Pancreas (tissue), 10 donors: ENCODE measurements around the gene KATNBL1. TPM values are rescaled to one million over a fixed set of nuclear protein-coding genes. Genes with fewer than 3 reads are reported as not detected.

ENCODE experiments used
- ATAC-seq, 4 donors: fragments of 200-7000 bp; cut with Tn5 transposase; one replicate each; pipeline versions ENCODE4 v1.8.0 to v1.9.1; 2020; ENCODE audit warnings: mild to moderate bottlenecking in 4 of 4, moderate library complexity in 4 of 4
- DNase-seq, 6 donors: peaks; one replicate each; pipeline ENCODE4 v3.0.0-alpha.2; 2020
- FAIRE-seq: peaks from 2 replicates; lab custom pipeline; 2012; peaks lifted over from hg19 to GRCh38; lab: Jason Lieb, UNC
- H3K27ac ChIP-seq, 4 donors: fragments of 200-600 bp; sonication (generic); 1 replicate in 3 of 4; 2 replicates in 1 of 4; pipeline versions ENCODE4 v1.5.0 to v1.8.0; 2020
- H3K27me3 ChIP-seq, 4 donors: fragments of 200-600 bp; one replicate each; pipeline ENCODE4 v1.8.0; 2021
- H3K36me3 ChIP-seq, 3 donors: fragments of 200-600 bp; sonication (generic) in 1 of 3; one replicate each; pipeline versions ENCODE4 v1.5.0 to v1.8.0; 2020 to 2021
- H3K4me1 ChIP-seq, 3 donors: fragments of 200-600 bp; one replicate each; pipeline ENCODE4 v1.8.0; 2021
- H3K4me3 ChIP-seq, 4 donors: fragments of 200-600 bp; sonication (generic) in 2 of 4; one replicate each; pipeline versions ENCODE4 v1.5.0 to v1.8.0; 2020 to 2021
- H3K9me3 ChIP-seq, 4 donors: fragments of 200-600 bp; one replicate each; pipeline ENCODE4 v1.8.0; 2021
- CTCF ChIP-seq, 4 donors: fragments of 200-600 bp; sonication (generic) in 3 of 4; IDR thresholded peaks; one replicate each; pipeline versions ENCODE4 v1.5.0 to v1.8.0; 2021; ENCODE audit warnings: antibody characterized with exemption in 4 of 4
- WGBS, 2 donors: extraction: QIAGEN DNeasy Blood & Tissue Kit; methylation state at CpG; one replicate each; pipeline ENCODE4 v1.1.7; 2013; 5-methylcytosine and 5-hydroxymethylcytosine counted together
- intact Hi-C, 3 donors: fragments of 100-400 bp; cut with DNase I; formaldehyde crosslinking; loops; one replicate each; pipeline versions ENCODE4 v1.11.1 to v1.14.2; 2022
- polyA plus RNA-seq, 2 donors: library from polyadenylated mRNA; stranded (reverse); fragments of 200-250 nt; gene quantifications; one replicate each; pipeline ENCODE4 v1.2.3, GENCODE V29; 2013
- total RNA-seq, 6 donors: library from RNA; stranded (reverse); fragmentation: NEBNext Ultra II Directional in 4 of 6; extraction: Animal tissue kit (Norgen Biotek cat#: 25700) in 4 of 6; gene quantifications; one replicate each; pipeline versions ENCODE4 v1.2.1 to v1.2.4, GENCODE V29; 2021 to 2023
- donor health status: healthy with polysubstance abuse.
- donor health status: DM: no; HTN: no; CAD: no; lungs with moderate emphysema.
- donor health status: DM: no; HTN: no; CAD: no.
- donor health status: control.
- donor health status: control.
- donor health status: Bipolar disorder and iron deficiency.
- donor health status: DM: yes; HTN: yes; CAD: no.
- donor health status: DM: no; HTN: no; CAD: no.
- donor health status: DM: no; HTN: no; CAD: no.
- donor health status: DM: yes; HTN: yes; CAD: no.

Gene KATNBL1
- total and polyA plus RNA-seq, 8 donors = 9.4 to 24.0 (median 11.4) TPM

GRCh38 chr15:34161329-34161963, 48.5 kb downstream of the KATNBL1 start:
- no peak for DNase-seq
- no peak for ATAC-seq
- no peaks in the 10 kb centered on the region for H3K9me3 ChIP-seq
- intact Hi-C loops = no loop called here
- no peak overlapping the region for H3K27ac ChIP-seq
- H3K4me1 ChIP-seq = no peaks in the 10 kb centered on the region
- no peaks in the 10 kb centered on the region for H3K27me3 ChIP-seq
- no peak overlapping the region for H3K4me3 ChIP-seq
- H3K36me3 ChIP-seq = no peaks in the 10 kb centered on the region
- WGBS, 2 donors = 86 to 100% methylated on average over 9 of the region's 9 CpGs
- no peak for FAIRE-seq
- TF ChIP-seq CTCF (IDR thresholded peaks at IDR 0.05) = no peak

- DNase-seq = no peak
- no peak for TF ChIP-seq CTCF (IDR thresholded peaks at IDR 0.05)
- H3K9me3 ChIP-seq = no peaks in the 10 kb centered on the region
- H3K4me3 ChIP-seq = no peak overlapping the region
- intact Hi-C loops = no loop called here
- H3K36me3 ChIP-seq = no peaks in the 10 kb centered on the region
- no peak overlapping the region for H3K27ac ChIP-seq
- no peak for ATAC-seq
- no peak for FAIRE-seq
- WGBS, 2 donors = 99% methylated on average over 5 of the region's 5 CpGs
- H3K4me1 ChIP-seq = no peaks in the 10 kb centered on the region
- no peaks in the 10 kb centered on the region for H3K27me3 ChIP-seq
Observed at GRCh38 chr15:34160735-34161134, 49.2 kb downstream of the KATNBL1 start.

GRCh38 chr15:34158355-34158754, 51.5 kb downstream of the KATNBL1 start:
- Histone ChIP-seq H3K4me1 (no peaks in the 10 kb centered on the region), H3K27me3 (no peaks in the 10 kb centered on the region), H3K36me3 (no peaks in the 10 kb centered on the region), H3K27ac (no peak overlapping the region), H3K9me3 (no peaks in the 10 kb centered on the region), H3K4me3 (no peak overlapping the region)
- no peak for TF ChIP-seq CTCF (IDR thresholded peaks at IDR 0.05)
- DNase-seq (no peak), FAIRE-seq (no peak), ATAC-seq (no peak)
- intact Hi-C loops = no loop called here

- WGBS, 2 donors = 88 to 97% methylated on average over 7 of the region's 7 CpGs
- Histone ChIP-seq H3K27ac (no peak overlapping the region), H3K4me1 (no peaks in the 10 kb centered on the region), H3K27me3 (no peaks in the 10 kb centered on the region), H3K9me3 (no peaks in the 10 kb centered on the region), H3K4me3 (no peak overlapping the region), H3K36me3 (no peaks in the 10 kb centered on the region)
- intact Hi-C loops = no loop called here
- DNase-seq = no peak
- no peak for ATAC-seq
- no peak for FAIRE-seq
- no peak for TF ChIP-seq CTCF (IDR thresholded peaks at IDR 0.05)
Observed at GRCh38 chr15:34155859-34156258, 54.0 kb downstream of the KATNBL1 start.

GRCh38 chr15:34154725-34155204, 55.1 kb downstream of the KATNBL1 start:
- H3K4me3 ChIP-seq = no peak overlapping the region
- 98 to 99% methylated on average over 7 of the region's 7 CpGs for WGBS, 2 donors
- DNase-seq (no peak), FAIRE-seq (no peak), ATAC-seq (peak in 1 of 4 donors; percentile 32)
- no peaks in the 10 kb centered on the region for H3K27me3 ChIP-seq
- H3K27ac ChIP-seq = no peak overlapping the region
- no peaks in the 10 kb centered on the region for H3K4me1 ChIP-seq
- no peak for TF ChIP-seq CTCF (IDR thresholded peaks at IDR 0.05)
- no peaks in the 10 kb centered on the region for H3K9me3 ChIP-seq
- intact Hi-C loops = no loop called here
- H3K36me3 ChIP-seq = no peaks in the 10 kb centered on the region
